IgD-negative memory B cell (primary cell): ENCODE measurements around the gene TUBA1A. TPM values are rescaled to one million over a fixed set of nuclear protein-coding genes. Genes with fewer than 3 reads are reported as not detected.
A peak's percentile ranks its signal among the peaks of the same experiment; 100 is the strongest.
"Not testable (repeated sequence)": the region's sequence is repeated elsewhere in the genome, so short reads cannot be mapped to it uniquely, and the experiment has no call there.

ENCODE experiments used
- H3K27ac Mint-ChIP-seq, 3 donors: one replicate each; pipeline ENCODE4 v1.8.0; 2020 to 2022; ENCODE audit warnings: mild to moderate bottlenecking in 3 of 3, mixed read lengths in 3 of 3, moderate library complexity in 1 of 3
- H3K27me3 Mint-ChIP-seq: one replicate; pipeline ENCODE4 v1.8.0; 2021; ENCODE audit warnings: mixed read lengths
- H3K36me3 Mint-ChIP-seq: one replicate; pipeline ENCODE4 v1.8.0; 2020; ENCODE audit warnings: mild to moderate bottlenecking, mixed read lengths
- H3K4me1 Mint-ChIP-seq, 3 donors: one replicate each; pipeline ENCODE4 v1.8.0; 2020 to 2022; ENCODE audit warnings: mixed read lengths in 3 of 3, mild to moderate bottlenecking in 1 of 3
- H3K4me3 Mint-ChIP-seq, 4 donors: one replicate each; pipeline ENCODE4 v1.8.0; 2020 to 2022; ENCODE audit warnings: mild to moderate bottlenecking in 4 of 4, mixed read lengths in 4 of 4, moderate library complexity in 3 of 4
- H3K9me3 Mint-ChIP-seq, 3 donors: one replicate each; pipeline ENCODE4 v1.8.0; 2020 to 2021; ENCODE audit warnings: mixed read lengths in 3 of 3, mild to moderate bottlenecking in 1 of 3
- polyA plus RNA-seq: library from polyadenylated mRNA; unstranded; fragments of 300-500 nt; fragmentation: Illumina TruSeq; gene quantifications from one replicate; pipeline ENCODE4 v1.2.3, GENCODE V29; 2021

TUBA1A gene
- polyA plus RNA-seq, 1 donor from 2014 or later: 286 TPM

DNA sequence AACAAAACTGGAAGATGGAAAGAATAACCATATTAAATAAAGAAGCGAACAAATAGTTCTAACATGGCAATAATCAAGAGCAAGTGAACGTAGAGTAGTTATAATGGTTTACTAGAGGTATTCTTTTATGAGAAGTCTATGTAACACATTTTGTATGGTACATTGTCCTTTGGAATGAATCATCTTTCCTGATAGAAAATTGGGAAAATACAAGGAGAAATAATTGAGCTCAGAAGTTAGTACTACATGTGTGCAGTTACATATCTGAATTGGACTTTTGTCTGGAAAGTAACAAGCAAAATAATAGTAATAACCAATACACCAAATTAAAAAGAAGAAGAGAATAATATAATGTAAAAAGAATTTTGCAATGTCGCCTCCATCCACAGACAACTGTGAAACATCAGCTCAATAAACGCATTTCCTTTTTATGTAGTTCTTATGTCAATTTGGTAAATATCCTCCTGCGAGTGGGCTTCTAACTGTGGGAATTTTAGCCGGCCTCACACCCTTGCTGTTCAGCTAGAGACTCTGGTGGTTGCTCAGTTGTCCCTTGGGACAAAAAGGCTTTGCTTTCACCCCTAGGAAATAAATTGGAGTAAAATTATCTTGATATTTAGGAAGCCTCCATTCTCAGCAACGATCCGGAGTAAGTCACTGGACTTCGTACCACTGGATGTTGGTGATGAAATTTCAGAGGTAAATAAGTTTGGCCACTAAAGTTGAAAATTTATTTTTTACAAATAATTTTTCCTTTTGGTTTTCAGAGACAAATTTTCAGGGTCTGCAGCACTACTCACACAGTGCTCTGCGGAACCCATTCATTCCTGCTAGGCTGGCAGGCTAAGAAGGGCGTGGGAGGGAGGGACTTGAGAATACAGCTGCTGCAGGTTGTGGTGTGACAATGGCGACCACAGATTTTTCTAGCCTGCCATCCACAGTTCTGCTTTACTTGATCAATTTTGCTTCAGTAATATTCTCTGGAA lies 1.1 kb upstream of the TUBA1A start:
- Mint-ChIP-seq H3K36me3 (no peaks in the 10 kb centered on the region), H3K4me1 (peaks cover 8 to 14% (median 13%) of the 10 kb centered on the region in 3 donors), H3K9me3 (no peaks in the 10 kb centered on the region), H3K27ac (peak overlapping the region; percentile 97 to 100 (median 99)), H3K27me3 (peaks cover 3% of the 10 kb centered on the region), H3K4me3 (peak overlapping the region; percentile 17 to 100 (median 62))

- H3K9me3 Mint-ChIP-seq: no peaks in the 10 kb centered on the region
- H3K36me3 Mint-ChIP-seq: no peaks in the 10 kb centered on the region
- H3K27me3 Mint-ChIP-seq: peaks cover 3% of the 10 kb centered on the region
- H3K4me1 Mint-ChIP-seq: peaks cover 8 to 20% (median 15%) of the 10 kb centered on the region in 3 donors
- peak overlapping the region; percentile 97 to 100 (median 99) for H3K27ac Mint-ChIP-seq
- H3K4me3 Mint-ChIP-seq: peak overlapping the region; percentile 93 to 100 (median 98)
These were observed 522 bp downstream of the TUBA1A start for GRCh38 chr12:49188201-49188915.

GRCh38 chr12:49187184-49187583 lies 1.7 kb downstream of the TUBA1A start:
- Mint-ChIP-seq H3K4me3 (peak overlapping the region; percentile 38 to 93 (median 55)), H3K9me3 (no peaks in the 10 kb centered on the region), H3K27ac (peak overlapping the region in 2 of 3 donors; percentile 97 to 99), H3K36me3 (peaks cover 1% of the 10 kb centered on the region), H3K4me1 (peaks cover 8 to 20% (median 15%) of the 10 kb centered on the region in 3 donors), H3K27me3 (no peaks in the 10 kb centered on the region)

- Mint-ChIP-seq H3K27ac (peak overlapping the region in 2 of 3 donors; percentile 35 to 77), H3K4me3 (peak overlapping the region in 2 of 4 donors; percentile 63 to 81), H3K4me1 (peaks cover 8 to 20% (median 15%) of the 10 kb centered on the region in 3 donors)
- H3K36me3 Mint-ChIP-seq, H3K27me3 Mint-ChIP-seq, H3K9me3 Mint-ChIP-seq: not testable (repeated sequence)
These were observed 2.6 kb downstream of the TUBA1A start for GRCh38 chr12:49186307-49186706.

- not testable (repeated sequence) for H3K27me3 Mint-ChIP-seq, H3K9me3 Mint-ChIP-seq, H3K36me3 Mint-ChIP-seq
- Mint-ChIP-seq H3K4me3 (peak overlapping the region in 3 of 4 donors; percentile 46 to 81 (median 76)), H3K27ac (peak overlapping the region in 2 of 3 donors; percentile 47 to 77), H3K4me1 (peaks cover 7 to 20% (median 13%) of the 10 kb centered on the region in 3 donors)
These were observed 4.2 kb downstream of the TUBA1A start for GRCh38 chr12:49184697-49185096.

- not testable (repeated sequence) for H3K36me3 Mint-ChIP-seq, H3K27me3 Mint-ChIP-seq, H3K9me3 Mint-ChIP-seq
- H3K27ac Mint-ChIP-seq: peak overlapping the region in 2 of 3 donors; percentile 70 to 83
- H3K4me3 Mint-ChIP-seq: peak overlapping the region in 1 of 4 donors; percentile 62
- H3K4me1 Mint-ChIP-seq: peaks cover 4 to 15% (median 11%) of the 10 kb centered on the region in 3 donors
These were observed 5.5 kb downstream of the TUBA1A start for GRCh38 chr12:49183214-49183950.

GRCh38 chr12:49174218-49174617 lies 14.7 kb downstream of the TUBA1A start:
- no peak overlapping the region for H3K27ac Mint-ChIP-seq
- peaks cover 2 to 4% (median 2%) of the 10 kb centered on the region in 3 donors for H3K4me1 Mint-ChIP-seq

GRCh38 chr12:49170924-49171323 lies 18.0 kb downstream of the TUBA1A start:
- H3K27ac Mint-ChIP-seq: no peak overlapping the region
- no peak overlapping the region for H3K4me3 Mint-ChIP-seq
- peaks cover 0 to 4% (median 2%) of the 10 kb centered on the region in 3 donors for H3K4me1 Mint-ChIP-seq
- peaks cover 2% of the 10 kb centered on the region for H3K36me3 Mint-ChIP-seq
- H3K9me3 Mint-ChIP-seq: no peaks in the 10 kb centered on the region
- H3K27me3 Mint-ChIP-seq: no peaks in the 10 kb centered on the region

More at GRCh38 chr12:49174218-49174617, 14.7 kb downstream of the TUBA1A start:
- Mint-ChIP-seq H3K9me3 (peaks cover 0 to 2% (median 0%) of the 10 kb centered on the region in 3 donors), H3K36me3 (peaks cover 2% of the 10 kb centered on the region), H3K4me3 (no peak overlapping the region), H3K27me3 (no peaks in the 10 kb centered on the region)

- Mint-ChIP-seq H3K36me3 (no peaks in the 10 kb centered on the region), H3K27ac (no peak overlapping the region), H3K9me3 (no peaks in the 10 kb centered on the region), H3K4me1 (peaks cover 14 to 15% (median 15%) of the 10 kb centered on the region in 3 donors), H3K27me3 (no peaks in the 10 kb centered on the region), H3K4me3 (no peak overlapping the region)
These were observed 23.8 kb downstream of the TUBA1A start for GRCh38 chr12:49165114-49165513.

DNA sequence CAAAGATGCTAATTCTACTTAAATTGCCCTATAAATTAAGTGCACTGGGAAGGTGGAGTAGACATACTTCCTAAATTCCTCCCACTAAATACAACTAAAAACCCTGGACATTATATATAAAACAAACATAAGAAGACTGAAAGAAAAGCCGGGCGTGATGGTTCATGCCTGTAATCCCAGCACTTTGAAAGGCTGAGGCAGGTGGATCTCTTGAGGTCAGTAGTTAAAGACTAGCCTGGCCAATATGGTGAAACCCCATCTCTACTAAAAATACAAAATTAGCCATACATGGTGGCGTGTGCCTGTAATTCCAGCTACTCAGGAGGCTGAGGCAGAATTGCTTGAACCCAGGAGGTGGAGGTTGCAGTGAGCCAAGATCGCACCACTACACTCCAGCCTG lies 27.0 kb downstream of the TUBA1A start:
- not testable (repeated sequence) for H3K27me3 Mint-ChIP-seq, H3K36me3 Mint-ChIP-seq, H3K4me3 Mint-ChIP-seq, H3K9me3 Mint-ChIP-seq
- Mint-ChIP-seq H3K4me1 (peaks cover 20 to 26% (median 22%) of the 10 kb centered on the region in 3 donors), H3K27ac (peak overlapping the region in 1 of 3 donors; percentile 72)

DNA sequence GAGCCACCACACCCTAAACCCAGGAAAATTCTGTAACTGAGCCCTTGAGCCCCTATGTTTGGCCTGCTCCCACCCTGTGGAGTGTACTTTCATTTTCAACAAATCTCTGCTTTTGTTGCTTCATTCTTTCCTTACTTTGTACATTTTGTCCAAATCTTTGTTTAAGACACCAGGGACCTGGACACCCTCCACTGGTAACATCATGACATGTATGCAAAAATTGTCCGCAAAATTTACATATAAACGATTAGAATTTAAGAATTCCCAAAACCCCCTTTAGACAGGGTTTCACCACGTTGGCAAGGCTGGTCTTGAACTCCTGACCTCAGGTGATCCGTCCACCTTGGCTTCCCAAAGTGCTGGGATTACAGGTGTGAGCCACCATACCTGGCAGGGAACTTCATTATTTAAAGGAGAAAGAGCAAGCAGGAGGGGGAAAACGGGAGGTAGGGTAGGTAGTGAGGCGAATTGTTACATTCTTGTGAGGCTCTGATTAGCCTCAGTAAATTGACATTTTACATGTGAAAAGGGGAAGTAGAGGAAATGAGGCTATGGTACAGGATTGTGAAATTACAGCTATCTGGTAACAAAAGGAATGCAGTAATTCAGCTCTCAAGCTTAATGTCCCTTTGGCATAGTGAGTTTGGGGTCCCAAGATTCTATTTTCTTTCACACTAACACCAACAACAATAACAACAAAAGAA lies 27.6 kb downstream of the TUBA1A start:
- H3K9me3 Mint-ChIP-seq: no peaks in the 10 kb centered on the region
- peak overlapping the region; percentile 72 to 77 (median 76) for H3K27ac Mint-ChIP-seq
- H3K36me3 Mint-ChIP-seq: peaks cover 2% of the 10 kb centered on the region
- H3K4me1 Mint-ChIP-seq: peaks cover 20 to 26% (median 24%) of the 10 kb centered on the region in 3 donors
- H3K27me3 Mint-ChIP-seq: no peaks in the 10 kb centered on the region
- peak overlapping the region; percentile 65 to 87 (median 77) for H3K4me3 Mint-ChIP-seq

- Mint-ChIP-seq H3K4me3 (peak overlapping the region; percentile 65 to 87 (median 77)), H3K36me3 (peaks cover 2% of the 10 kb centered on the region), H3K27ac (peak overlapping the region; percentile 72 to 86 (median 77)), H3K4me1 (peaks cover 20 to 26% (median 24%) of the 10 kb centered on the region in 3 donors), H3K9me3 (no peaks in the 10 kb centered on the region), H3K27me3 (no peaks in the 10 kb centered on the region)
These were observed 28.5 kb downstream of the TUBA1A start for GRCh38 chr12:49160399-49160798.

DNA sequence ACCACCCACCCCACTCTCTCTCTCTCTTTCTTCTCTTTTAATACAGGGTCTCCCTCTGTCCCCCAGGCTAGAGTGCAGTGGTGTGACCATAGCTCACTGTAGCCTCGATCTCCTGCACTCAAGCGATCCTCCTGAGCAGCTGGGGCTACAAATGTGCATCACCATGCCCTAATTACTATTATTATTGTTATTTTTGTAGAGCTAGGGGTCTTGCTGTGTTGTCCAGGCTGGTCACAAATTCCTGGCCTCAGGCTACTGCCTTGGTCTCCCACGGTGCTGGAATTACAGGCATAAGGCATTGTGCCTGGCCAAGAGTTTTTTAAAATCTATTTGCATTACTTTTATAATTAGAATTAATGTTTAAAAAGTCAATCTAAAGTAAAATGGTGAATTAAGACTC lies 34.7 kb downstream of the TUBA1A start:
- no peak overlapping the region for H3K4me3 Mint-ChIP-seq
- H3K9me3 Mint-ChIP-seq: no peaks in the 10 kb centered on the region
- H3K36me3 Mint-ChIP-seq: peaks cover 2% of the 10 kb centered on the region
- no peaks in the 10 kb centered on the region for H3K27me3 Mint-ChIP-seq
- no peak overlapping the region for H3K27ac Mint-ChIP-seq
- H3K4me1 Mint-ChIP-seq: peaks cover 8 to 11% (median 10%) of the 10 kb centered on the region in 3 donors

DNA sequence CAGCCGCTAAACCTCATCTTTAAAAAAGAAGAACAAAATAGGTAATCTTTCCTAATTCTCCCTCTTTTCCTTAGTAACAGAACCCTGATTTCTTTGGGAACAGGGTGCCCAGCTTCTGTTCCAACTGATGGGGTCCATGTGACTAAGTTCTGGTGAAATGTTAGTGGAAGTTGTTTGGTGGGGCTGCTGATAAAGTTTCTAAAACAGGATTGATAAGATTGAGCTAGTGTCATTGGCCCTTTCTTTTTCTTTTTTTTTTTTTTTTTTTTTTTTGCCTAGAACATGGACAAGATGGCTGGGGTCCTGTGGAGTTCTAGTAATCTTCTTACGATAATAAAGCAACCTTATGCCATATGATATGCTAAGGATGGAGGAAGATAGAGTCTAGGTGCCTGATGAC lies 41.5 kb downstream of the TUBA1A start:
- Mint-ChIP-seq H3K4me3 (no peak overlapping the region), H3K27ac (no peak overlapping the region), H3K27me3 (no peaks in the 10 kb centered on the region), H3K4me1 (peaks cover 4 to 9% (median 4%) of the 10 kb centered on the region in 3 donors), H3K36me3 (peaks cover 7% of the 10 kb centered on the region), H3K9me3 (no peaks in the 10 kb centered on the region)
